ENCODE data around the gene SBNO2.

SBNO2 gene

DNA sequence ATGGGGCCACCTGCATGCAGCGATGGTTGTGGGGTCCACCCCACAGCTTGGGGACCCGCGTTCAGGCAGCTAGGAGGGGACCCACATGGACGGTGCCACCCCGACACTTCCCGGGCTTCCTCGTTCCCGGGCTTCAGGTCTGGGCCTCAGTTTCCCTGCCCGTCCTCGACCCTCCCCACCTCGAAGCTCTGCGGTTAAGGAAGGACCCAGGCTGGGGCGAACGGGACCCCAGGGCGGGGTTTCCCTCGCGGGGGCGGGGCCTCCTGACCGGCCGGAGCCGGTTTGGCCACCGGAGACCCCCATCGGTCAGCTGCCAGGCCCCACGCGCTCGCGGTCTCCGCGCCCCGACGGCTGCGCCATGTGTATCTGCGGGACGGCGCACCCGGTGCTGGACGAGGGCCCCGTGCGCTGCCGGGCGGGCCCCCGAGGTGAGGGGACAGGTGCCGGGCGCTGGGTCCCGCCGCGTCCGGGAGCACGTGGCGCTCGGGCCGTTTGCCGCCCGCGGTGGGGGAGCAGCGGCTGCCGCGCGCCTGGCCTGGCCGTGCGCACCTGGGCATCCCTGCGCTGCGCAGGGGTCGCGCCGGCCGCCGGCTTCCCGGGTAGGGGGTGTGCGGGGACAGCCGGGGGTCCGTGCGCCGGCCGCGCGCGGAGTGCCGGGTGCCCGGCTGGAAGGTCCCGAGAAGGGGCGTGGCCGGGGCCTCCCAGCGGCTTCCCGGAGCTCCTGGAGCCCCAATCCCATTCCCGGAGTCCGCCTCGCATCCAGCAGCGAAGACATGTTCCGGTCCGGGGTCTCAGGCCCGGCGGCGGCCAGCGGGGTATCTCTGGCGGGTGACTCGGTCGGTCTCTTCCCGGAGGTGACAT lies 102.9 kb downstream of the SBNO2 start:
- FAIRE-seq: no peak

DNA sequence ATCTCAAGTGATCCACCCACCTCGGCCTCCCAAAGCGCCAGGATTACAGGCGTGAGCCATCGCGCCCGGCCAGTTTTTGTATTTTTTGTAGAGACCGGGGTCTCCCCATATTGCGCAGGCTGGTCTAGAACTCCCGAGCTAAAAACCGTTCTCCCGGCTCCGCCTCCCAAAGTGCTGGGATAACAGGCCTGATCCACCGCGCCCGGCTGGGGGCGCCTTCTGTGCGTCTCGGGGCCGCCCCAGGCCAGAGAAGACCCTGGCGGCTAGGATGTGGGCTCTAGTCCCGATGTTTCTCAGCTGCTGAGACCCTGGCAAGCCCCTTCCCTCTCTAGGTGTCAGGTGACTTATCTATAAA lies 103.5 kb downstream of the SBNO2 start:
- FAIRE-seq: no peak

DNA sequence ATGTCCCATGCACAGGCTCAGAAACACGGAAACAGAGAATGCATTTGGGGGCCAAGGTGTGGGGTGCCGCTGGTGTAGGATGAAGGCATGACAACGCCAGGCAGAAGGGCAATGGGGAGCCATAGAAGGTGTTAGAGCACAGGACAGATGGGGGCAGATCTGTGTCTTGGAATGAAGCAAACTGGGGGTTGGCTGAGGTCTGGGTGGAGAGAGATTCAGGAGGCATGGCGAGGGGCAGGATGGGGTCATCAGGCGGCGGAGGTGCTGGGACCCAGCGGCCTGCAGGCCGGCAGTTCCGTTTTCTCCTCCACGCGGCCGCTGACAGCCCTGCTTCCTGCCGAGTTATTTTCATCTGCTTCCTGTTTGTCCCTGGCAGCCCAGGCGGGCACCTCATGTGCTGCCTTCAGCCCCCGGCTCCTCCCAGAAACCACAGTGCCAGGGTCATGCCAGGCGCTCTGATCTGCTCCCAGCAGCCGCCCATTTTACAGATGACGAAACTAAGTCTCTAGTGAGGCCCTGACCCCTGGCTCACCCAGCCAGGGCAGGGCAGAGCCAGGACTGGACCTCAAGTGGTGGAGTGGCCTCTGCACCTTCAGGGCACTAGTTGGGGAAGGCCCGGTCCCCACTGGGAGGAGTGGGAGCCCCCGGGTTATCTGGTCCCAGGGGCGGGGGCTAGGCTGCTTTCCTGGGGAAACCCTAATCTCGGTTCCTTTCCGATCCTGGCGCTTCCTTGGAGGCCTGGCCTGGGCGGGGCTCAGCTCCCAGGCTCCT lies 104.9 kb downstream of the SBNO2 start:
- FAIRE-seq: no peak

DNA sequence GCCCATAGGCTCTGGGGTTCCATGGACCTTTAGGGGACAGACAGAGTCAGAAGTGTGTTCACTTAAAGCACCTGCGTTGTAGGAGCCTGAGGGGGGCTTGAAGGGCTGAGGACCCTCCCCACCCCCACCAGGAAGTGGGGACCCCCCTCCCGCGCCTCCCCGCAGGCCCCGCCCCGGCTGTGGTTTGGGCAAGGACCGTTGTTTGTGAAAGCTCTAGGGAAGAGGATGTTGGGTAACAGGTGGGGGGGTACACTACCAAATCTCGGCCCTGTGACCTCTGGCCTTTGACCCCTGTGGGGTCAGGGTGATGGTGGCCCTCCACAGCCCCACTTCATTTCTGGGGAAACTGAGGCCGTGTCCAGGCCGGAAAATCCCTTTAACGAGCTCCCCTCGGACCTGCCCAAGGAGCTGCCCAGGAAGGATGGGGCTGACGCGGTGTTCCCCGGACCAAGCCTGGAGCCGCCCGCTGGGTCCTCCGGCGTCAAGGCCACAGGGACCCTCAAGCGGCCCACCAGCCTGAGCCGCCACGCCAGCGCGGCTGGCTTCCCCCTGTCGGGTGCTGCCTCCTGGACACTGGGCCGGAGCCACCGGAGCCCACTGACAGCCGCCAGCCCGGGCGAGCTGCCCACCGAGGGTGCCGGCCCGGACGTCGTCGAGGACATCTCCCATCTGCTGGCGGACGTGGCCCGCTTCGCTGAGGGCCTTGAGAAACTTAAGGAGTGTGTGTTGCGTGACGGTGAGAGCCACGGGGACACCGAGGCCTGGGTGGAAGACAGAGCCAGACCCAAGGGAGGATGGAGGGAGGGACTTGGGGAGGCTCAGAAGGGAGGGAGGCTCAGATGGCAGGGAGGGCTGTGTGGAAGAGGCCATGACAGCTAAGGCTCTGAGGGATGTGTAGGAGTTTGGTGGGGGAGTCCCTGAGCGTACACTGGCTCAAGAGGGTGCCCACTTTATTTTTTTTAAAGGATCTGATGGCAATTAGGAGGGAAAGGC lies 105.8 kb downstream of the SBNO2 start:
- no peak for FAIRE-seq

DNA sequence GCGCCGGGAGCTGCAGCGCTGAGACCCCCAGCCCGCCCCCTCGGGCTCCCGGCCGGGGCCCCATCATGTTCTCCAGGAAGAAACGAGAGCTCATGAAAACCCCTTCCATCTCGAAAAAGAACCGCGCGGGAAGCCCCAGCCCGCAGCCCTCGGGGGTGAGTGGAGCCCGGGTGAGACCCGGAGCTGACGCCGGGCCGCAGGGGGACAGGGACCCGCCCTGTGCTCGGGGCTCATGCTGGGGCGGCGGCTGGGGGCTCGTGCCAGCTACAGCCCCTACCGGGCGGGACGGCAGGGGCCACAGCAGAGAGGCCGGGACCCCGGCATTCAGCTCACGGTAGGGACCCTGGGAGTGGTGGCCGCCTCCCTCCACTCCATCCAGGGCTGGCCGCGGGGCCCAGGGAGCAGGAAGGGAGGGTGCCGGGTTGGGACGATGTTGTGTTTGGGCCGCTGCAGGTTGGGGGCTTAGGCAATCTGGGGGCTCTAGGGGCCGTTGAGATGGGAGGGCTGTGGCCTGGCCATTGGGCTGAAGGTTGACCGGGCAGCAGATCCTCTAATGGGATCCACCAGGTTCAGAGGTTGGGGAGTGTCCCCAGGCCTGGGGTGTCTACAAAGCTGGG lies 106.6 kb downstream of the SBNO2 start:
- FAIRE-seq: no peak

DNA sequence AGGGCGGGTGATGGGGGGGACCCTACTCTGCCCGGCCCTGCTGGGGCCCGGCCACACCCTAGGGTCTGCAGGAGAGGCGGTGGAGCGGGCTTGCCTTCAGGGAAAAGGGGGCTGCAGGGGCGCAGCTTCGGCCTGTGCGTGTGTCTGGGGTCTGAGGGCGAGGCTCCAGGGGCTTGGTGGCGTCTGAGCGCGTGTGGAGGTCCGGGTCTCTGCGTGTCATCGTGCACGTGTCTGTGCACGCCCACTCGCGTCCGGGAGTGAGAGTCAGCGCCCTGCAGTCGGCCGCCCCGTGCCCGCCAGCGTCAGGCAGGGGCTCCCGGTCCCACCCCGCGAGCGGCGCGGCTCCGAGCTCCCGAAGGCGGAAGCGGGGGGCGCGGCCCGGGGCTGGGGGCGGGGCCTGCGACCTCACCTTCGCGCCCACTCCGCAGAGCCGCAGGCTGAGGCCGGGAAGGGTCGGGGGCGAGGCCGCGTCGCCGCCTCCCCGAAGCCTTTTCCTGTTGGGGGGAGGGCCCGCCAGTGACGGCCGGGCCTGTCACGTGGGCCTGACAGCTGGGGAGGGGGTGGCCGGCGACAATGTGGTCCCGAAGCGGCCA lies 107.2 kb downstream of the SBNO2 start, which contains the start of gene ARHGAP45:
Gene ARHGAP45, plus strand, starts transcription at position 420 of the 593 bp plus-strand sequence. CDS start 239 bp downstream, outside the sequence.
- FAIRE-seq: no peak

DNA sequence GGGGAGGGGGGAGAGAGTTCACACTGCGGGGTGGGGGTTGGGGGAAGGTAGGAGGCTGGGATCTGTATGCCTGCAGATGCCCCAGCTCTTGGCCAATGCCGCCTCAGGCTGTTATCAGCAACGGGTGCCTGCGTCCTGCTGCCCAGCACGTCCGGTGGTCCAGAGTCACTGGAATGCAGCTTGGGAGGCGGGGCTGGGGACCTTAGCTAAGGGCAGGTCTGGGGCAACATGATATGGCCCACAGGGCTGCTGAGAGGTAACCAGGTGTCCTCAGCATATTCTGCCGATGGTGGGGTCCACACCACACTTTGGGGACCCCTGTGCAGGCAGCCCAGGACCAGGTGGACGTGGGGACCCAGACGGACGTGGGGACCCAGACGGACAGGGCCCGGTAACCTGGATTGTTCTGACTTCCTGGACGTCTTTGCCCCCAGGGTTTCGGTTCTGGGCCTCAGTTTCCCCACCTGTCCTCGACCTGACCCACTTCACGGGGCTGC lies 107.8 kb downstream of the SBNO2 start:
- FAIRE-seq: no peak

DNA sequence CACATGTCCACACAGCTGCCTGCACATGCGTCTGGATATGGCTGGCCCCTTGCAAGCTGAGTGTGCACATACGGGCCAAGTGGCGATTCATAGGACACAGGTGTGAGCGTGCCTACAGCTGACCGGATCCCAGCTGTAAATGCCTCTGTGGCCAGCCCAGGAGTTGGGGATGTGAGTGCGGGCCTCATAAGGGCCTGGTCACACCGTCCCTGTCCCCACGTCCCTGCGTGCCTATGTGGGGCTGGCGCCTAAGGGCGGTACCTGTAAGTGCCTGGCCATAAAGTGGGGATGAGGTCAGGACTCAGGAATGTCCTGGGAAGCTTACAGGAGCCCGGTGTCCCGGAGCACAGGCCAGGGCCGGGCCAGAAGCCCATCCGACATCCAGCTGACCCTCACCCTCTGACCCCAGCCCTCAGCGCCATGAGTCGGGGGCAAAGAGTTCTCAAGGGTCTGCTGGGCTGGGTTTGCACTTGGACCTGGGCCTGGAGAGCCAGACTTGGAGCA lies 108.4 kb downstream of the SBNO2 start:
- FAIRE-seq: no peak

DNA sequence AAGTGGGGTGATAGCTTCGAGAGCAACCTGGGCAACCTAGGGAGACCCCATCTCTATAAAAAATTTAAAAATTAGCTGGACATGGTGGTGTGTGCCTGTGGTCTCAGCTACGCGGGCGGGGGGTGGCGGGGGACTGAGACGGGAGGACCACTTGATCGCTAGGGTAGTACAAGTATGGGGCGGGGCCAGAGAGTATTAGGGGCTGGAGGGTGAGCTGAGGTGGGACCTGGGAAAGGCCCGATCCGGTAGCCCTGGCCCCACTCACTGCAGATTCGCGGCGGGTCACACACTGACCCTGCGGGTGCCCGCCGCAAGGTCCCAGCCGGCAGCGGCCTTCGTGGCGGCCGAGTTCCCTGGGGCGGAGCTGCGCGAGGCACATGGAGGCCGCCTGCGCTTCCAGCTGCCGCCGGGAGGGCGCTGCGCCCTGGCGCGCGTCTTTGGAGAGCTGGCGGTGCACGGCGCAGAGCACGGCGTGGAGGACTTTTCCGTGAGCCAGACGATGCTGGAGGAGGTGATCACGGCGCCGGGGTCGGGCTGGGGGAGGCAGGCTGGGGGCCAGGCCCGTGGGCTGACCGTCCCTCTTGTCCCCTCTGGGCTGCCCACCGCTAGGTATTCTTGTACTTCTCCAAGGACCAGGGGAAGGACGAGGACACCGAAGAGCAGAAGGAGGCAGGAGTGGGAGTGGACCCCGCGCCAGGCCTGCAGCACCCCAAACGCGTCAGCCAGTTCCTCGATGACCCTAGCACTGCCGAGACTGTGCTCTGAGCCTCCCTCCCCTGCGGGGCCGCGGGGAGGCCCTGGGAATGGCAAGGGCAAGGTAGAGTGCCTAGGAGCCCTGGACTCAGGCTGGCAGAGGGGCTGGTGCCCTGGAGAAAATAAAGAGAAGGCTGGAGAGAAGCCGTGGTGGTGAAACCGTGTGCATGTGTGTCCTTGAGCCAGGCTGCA lies 109.1 kb downstream of the SBNO2 start:
- no peak for FAIRE-seq

DNA sequence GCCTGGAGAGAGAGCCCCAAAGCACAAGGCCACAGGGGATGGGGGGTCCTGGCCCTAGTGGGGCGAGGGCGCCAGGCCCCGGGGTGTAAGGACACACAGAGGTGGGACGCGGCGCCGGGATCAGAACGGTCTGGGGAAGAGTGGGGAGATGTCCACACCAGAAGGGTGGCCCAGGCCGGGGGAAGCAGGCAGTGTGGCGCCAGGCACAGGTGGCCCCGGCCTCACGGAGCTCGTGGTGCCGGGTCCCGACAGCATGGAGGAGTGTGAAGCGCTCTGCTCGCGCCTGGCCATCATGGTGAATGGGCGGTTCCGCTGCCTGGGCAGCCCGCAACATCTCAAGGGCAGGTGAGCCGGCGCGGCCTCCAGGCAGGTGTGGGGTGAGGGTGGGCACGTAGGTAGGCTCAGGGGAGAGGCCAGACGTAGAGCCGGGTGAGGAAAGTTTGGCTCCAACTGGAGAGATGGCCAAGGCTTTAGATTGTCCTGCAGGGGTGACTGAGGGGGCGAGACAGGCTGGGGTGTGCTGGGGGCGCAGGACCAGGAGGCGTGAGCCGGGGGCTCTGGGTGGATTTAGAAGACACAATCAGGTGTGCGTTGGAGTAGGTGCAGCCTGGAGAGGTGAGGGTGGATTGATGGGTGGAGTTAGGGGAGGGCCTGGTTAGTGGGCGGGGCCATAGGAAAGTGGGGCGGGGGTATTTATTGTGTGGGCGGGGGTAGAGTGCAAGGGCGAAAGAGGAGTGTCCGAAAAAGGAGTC lies 110.0 kb downstream of the SBNO2 start:
- FAIRE-seq: no peak

DNA sequence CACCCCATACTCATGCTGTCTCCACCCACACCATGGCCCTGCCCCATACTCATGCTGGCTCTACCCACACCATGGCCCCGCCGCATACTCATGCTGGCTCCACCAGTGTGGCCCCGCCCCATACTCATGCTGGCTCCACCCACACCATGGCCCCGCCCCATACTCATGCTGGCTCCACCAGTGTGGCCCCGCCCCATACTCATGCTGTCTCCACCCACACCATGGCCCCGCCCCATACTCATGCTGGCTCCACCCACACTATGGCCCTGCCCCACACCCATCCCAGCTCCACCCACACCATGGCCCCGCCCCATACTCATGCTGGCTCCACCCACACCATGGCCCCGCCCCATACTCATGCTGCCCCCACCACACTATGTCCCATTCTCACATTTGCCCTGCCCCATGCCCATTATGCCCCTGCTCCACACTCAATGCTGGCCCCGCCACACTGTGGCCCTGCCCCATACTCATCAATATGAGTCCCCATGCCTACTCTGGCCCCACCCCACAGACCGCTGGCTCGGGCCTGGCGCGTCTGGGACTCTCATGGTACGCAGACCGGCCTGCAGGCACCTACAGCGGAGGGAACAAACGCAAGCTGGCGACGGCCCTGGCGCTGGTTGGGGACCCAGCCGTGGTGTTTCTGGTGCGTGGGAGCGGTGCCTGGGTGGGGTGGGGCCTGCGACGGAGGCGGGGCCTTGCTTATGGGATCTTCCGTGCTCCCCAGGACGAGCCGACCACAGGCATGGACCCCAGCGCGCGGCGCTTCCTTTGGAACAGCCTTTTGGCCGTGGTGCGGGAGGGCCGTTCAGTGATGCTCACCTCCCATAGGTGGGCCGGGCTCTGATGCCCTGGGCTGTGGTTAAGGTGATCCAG lies 110.8 kb downstream of the SBNO2 start:
- no peak for FAIRE-seq

DNA sequence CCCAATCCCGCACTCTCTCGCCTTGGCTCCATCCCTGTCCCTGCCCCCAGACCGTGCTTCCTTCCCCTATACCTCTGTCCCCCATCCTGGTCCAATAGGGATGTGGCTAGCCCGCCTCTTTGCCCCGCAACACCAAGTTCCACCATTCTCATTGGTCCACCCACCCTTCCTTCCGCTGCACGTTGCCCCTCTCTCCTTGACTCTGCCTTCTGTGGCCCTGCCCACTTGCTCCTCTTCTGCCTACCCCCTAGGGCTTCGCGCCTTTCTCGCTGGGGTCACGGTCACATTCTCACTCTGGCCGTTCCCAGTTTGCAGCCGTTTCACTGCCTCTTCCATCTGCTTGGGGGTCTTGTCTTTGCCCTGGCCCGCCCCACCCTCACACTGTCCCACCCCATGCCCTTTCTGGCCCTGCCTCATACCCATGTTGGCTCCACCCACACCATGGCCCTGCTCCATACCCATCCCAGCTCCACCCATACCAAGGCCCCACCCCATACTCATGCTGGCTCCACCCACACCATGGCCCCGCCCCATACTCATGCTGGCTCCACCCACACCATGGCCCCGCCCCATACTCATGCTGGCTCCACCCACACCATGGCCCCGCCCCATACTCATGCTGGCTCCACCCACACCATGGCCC lies 111.6 kb downstream of the SBNO2 start:
- FAIRE-seq: no peak

DNA sequence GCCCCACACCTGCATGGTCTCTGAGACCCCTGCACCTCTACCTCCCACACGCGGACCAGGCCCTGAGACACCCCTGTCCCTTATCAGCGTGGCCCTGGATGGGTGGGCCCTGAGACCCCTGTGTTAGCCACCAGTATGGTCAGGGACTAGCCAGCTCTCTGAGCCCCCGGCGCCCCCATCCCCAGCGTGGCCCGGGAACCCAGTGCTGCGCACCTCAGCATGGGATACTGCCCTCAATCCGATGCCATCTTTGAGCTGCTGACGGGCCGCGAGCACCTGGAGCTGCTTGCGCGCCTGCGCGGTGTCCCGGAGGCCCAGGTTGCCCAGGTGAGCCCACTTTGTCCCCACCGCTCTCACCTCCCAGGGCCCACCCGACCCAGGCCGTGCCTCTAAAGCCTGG lies 112.1 kb downstream of the SBNO2 start:
- FAIRE-seq: no peak

DNA sequence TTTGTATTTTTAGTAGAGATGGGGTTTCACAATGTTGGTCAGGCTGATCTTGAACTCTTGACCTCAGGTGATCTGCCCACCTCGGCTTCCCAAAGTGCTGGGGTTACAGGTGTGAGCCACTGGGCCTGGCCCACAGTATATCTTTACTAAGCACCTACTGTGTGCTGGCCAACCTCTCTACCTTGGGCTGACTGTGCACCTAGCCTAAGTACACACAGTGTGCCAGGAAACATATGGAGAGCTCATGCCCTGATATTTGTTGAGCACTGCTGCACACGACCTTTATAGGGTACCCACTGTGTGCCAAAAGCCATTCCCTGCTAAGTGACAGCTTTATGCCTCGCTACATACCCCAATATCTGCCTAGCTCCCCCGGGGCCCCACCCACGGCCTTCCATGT lies 113.4 kb downstream of the SBNO2 start:
- no peak for FAIRE-seq

DNA sequence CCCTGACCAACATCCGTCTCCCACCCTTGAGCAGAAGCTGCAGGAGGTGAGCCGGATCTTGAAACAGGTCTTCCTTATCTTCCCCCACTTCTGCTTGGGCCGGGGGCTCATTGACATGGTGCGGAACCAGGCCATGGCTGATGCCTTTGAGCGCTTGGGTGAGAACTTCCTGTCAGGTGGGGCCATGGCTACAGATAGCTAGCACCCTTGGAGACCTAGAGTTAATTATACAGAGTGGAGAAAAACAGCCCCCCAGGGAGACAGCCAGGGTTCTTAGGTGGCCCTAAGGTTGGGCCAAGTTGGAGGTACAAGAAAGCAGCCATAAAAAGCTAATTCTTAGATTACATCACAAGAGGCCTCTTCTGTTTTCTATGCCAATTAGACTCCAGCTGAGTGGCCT lies 116.0 kb downstream of the SBNO2 start:
- no peak for FAIRE-seq
